HEK293 (cell line): ENCODE results near the gene YWHAG.

Experiments used
- CTCF ChIA-PET: fragments of 350-600 bp; formaldehyde crosslinking; extraction: SDS; loops from one replicate; lab custom pipeline; 2021; ENCODE audit warnings: antibody characterized with exemption; lab: Yijun Ruan, JAX
- POLR2A ChIA-PET: fragments of 300-600 bp; formaldehyde crosslinking; extraction: SDS; loops from one replicate; lab custom pipeline; 2020; ENCODE audit warnings: antibody characterized with exemption, inconsistent platforms; lab: Yijun Ruan, JAX
- H3K27ac ChIP-seq: fragments of 200-500 bp; sonication (Bioruptor generic); 2 replicates; pipeline ENCODE4 v1.5.1; 2014; ENCODE audit warnings: low read depth, low read length, control low read depth, inconsistent platforms; ENCODE audit errors: extremely low read depth
- H3K36me3 ChIP-seq, 2 experiments: fragments of 200-500 bp in 1 of 2; sonication (Bioruptor generic) in 1 of 2; 1 replicate in 1 of 2; 2 replicates in 1 of 2; pipeline ENCODE4 v1.5.1; 2014 to 2017; ENCODE audit warnings: inconsistent platforms in 2 of 2, low read length in 2 of 2; ENCODE audit not compliant: control insufficient read depth in 2 of 2, insufficient read depth in 1 of 2
- H3K4me1 ChIP-seq: fragments of 200-500 bp; sonication (Bioruptor generic); 2 replicates; pipeline ENCODE4 v1.5.1; 2014; ENCODE audit warnings: mild to moderate bottlenecking, low read length, inconsistent platforms; ENCODE audit not compliant: control insufficient read depth, insufficient read depth
- H3K4me3 ChIP-seq: 2 replicates; pipeline ENCODE4 v1.5.1; 2011; ENCODE audit warnings: low read depth, mild to moderate bottlenecking, control low read depth, low read length, moderate library complexity
- H3K9me3 ChIP-seq: fragments of 200-500 bp; sonication (Bioruptor generic); 2 replicates; pipeline ENCODE4 v1.5.1; 2014; ENCODE audit warnings: low read depth, low read length, inconsistent platforms; ENCODE audit not compliant: control insufficient read depth, insufficient read depth
- KLF16 ChIP-seq: fragments of 450-650 bp; formaldehyde crosslinking; IDR thresholded peaks from 2 replicates; pipeline ENCODE4 v1.5.1; 2017; ENCODE audit warnings: missing biosample characterization, missing genetic modification characterization
- SCRT1 ChIP-seq: fragments of 450-650 bp; formaldehyde crosslinking; IDR thresholded peaks from 2 replicates; pipeline ENCODE4 v1.5.1; 2016; ENCODE audit warnings: missing biosample characterization, missing genetic modification characterization, borderline replicate concordance
- SCRT2 ChIP-seq: fragments of 450-650 bp; formaldehyde crosslinking; IDR thresholded peaks from 2 replicates; pipeline ENCODE4 v1.5.1; 2016; ENCODE audit warnings: missing biosample characterization, missing genetic modification characterization
- SP2 ChIP-seq: fragments of 450-650 bp; formaldehyde crosslinking; IDR thresholded peaks from 2 replicates; pipeline ENCODE4 v1.5.1; 2016; ENCODE audit warnings: missing biosample characterization, missing genetic modification characterization
- SP7 ChIP-seq: fragments of 450-650 bp; formaldehyde crosslinking; IDR thresholded peaks from 2 replicates; pipeline ENCODE4 v1.5.1; 2016; ENCODE audit warnings: missing biosample characterization, missing genetic modification characterization
- TCF7L2 ChIP-seq: IDR thresholded peaks from 2 replicates; pipeline ENCODE4 v1.6.1; 2011; ENCODE audit warnings: low read depth, mild to moderate bottlenecking, inconsistent platforms, low read length, moderate library complexity, borderline replicate concordance
- ZFP37 ChIP-seq: fragments of 450-650 bp; formaldehyde crosslinking; IDR thresholded peaks from 2 replicates; pipeline ENCODE4 v1.5.1; 2016; ENCODE audit warnings: missing biosample characterization, missing genetic modification characterization
- ZNF112 ChIP-seq: fragments of 450-650 bp; formaldehyde crosslinking; IDR thresholded peaks from 2 replicates; pipeline ENCODE4 v1.5.0; 2017; ENCODE audit warnings: missing biosample characterization, missing genetic modification characterization
- ZNF140 ChIP-seq: fragments of 450-650 bp; formaldehyde crosslinking; IDR thresholded peaks from 2 replicates; pipeline ENCODE4 v1.5.1; 2016; ENCODE audit warnings: missing biosample characterization, missing genetic modification characterization
- ZNF146 ChIP-seq: fragments of 450-650 bp; formaldehyde crosslinking; IDR thresholded peaks from 2 replicates; pipeline ENCODE4 v1.5.1; 2016; ENCODE audit warnings: missing biosample characterization, missing genetic modification characterization
- ZNF19 ChIP-seq: fragments of 450-650 bp; formaldehyde crosslinking; IDR thresholded peaks from 2 replicates; pipeline ENCODE4; 2016; ENCODE audit warnings: missing biosample characterization, missing genetic modification characterization, low read depth
- ZNF311 ChIP-seq: fragments of 450-650 bp; formaldehyde crosslinking; IDR thresholded peaks from 2 replicates; pipeline ENCODE4 v1.5.1; 2017; ENCODE audit warnings: missing biosample characterization, missing genetic modification characterization, borderline replicate concordance
- ZNF341 ChIP-seq: fragments of 450-650 bp; formaldehyde crosslinking; IDR thresholded peaks from 2 replicates; pipeline ENCODE4; 2016; ENCODE audit warnings: low read depth, missing biosample characterization, missing genetic modification characterization
- ZNF426 ChIP-seq: fragments of 450-650 bp; formaldehyde crosslinking; IDR thresholded peaks from 2 replicates; pipeline ENCODE4 v1.5.1; 2017; ENCODE audit warnings: missing biosample characterization, missing genetic modification characterization, mild to moderate bottlenecking, inconsistent platforms, moderate library complexity
- ZNF610 ChIP-seq: fragments of 450-650 bp; formaldehyde crosslinking; IDR thresholded peaks from 2 replicates; pipeline ENCODE4 v1.5.1; 2016; ENCODE audit warnings: missing biosample characterization, missing genetic modification characterization, borderline replicate concordance
- ZNF707 ChIP-seq: fragments of 450-650 bp; formaldehyde crosslinking; IDR thresholded peaks from 2 replicates; pipeline ENCODE4 v1.5.1; 2016; ENCODE audit warnings: missing biosample characterization, missing genetic modification characterization
- ZNF785 ChIP-seq: fragments of 450-650 bp; formaldehyde crosslinking; IDR thresholded peaks from 2 replicates; pipeline ENCODE4 v1.5.1; 2016; ENCODE audit warnings: missing biosample characterization, missing genetic modification characterization
- ZNF843 ChIP-seq: fragments of 450-650 bp; formaldehyde crosslinking; IDR thresholded peaks from 2 replicates; pipeline ENCODE4 v1.5.1; 2016; ENCODE audit warnings: missing biosample characterization, missing genetic modification characterization
- TF ChIP-seq, protein P1 (sequence below): fragments of 450-650 bp; IDR thresholded peaks from 2 replicates; pipeline ENCODE4 v1.5.1; 2018; ENCODE audit warnings: missing biosample characterization, mild to moderate bottlenecking, missing genetic modification characterization
- TF ChIP-seq, protein P2 (sequence below): fragments of 450-650 bp; formaldehyde crosslinking; IDR thresholded peaks from 2 replicates; pipeline ENCODE4 v1.5.1; 2016; ENCODE audit warnings: missing biosample characterization, missing genetic modification characterization, borderline replicate concordance

Gene YWHAG

DNA sequence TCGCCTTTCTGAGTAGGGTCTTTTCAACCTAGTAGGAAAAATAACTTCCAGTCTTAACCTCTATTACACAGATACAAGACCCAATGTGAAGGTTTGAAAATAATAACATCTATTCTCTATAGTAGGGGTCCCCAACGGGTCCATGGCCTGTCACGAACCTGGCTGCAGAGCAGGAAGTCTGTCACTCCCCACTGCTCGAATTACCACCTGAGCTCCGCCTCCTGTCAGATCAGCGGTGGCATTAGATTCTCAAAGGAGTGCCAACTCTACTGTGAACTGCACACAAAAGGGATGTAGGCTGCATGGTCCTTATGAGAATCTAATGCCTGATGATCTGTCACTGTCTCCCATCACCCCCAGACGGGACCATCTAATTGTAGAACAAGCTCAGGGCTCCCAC is 7.4 kb downstream of the YWHAG start:
- no peak overlapping the region for H3K4me3 ChIP-seq
- no peaks in the 10 kb centered on the region for H3K4me1 ChIP-seq
- peaks cover 24 to 52% of the 10 kb centered on the region in 2 experiments for H3K36me3 ChIP-seq
- no peak overlapping the region for H3K27ac ChIP-seq
- CTCF ChIA-PET = no interaction called here
- no peaks in the 10 kb centered on the region for H3K9me3 ChIP-seq
- POLR2A ChIA-PET = interaction anchor here (1.6 to 2.1 kb wide), 3 partner anchors 8 to 32 kb away, joined by 4 to 12 read pairs (median 7); partner anchors contain the start of gene YWHAG
- TF ChIP-seq ZNF610 (tag by site-specific recombination) (peak; percentile 97), ZNF707 (no peak)

DNA sequence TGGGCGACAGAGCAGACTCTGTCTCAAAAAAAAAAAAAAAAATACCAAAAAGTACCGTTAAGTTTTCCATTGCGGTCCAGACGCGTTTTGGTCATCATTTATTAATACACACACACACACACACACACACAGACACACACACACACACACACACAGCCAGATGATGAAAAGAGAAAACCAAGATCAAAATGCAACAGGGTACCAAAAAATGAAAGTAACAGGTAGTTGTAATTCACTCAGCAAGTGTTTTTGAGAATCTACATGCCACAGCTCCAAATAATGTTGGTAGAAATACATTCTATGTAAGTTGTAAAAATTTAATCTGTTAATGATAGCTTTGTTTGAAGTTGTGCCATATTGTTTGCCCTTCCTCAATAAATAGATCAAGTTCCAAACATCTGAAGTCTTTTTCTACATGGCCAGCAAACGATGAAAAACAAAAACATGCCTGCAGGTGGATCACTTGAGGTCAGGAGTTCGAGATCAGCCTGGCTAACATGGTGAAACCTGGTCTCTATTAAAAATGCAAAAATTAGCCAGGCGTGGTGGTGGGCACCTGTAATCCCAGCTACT is 9.4 kb downstream of the YWHAG start:
- peaks cover 41 to 49% of the 10 kb centered on the region in 2 experiments for H3K36me3 ChIP-seq
- POLR2A ChIA-PET = interaction anchor here (1.6 to 2.1 kb wide), 2 partner anchors 10 to 15 kb away, joined by 4 to 12 read pairs; partner anchors contain the start of gene YWHAG
- H3K27ac ChIP-seq = no peak overlapping the region
- H3K9me3 ChIP-seq = no peaks in the 10 kb centered on the region
- TF ChIP-seq SCRT2 (tag by site-specific recombination) = peak; percentile 90
- TF ChIP-seq ZNF311 (tag by site-specific recombination) = no peak
- no peak for TF ChIP-seq KLF16 (tag by site-specific recombination)
- TF ChIP-seq SCRT1 (tag by site-specific recombination) = peak; percentile 67
- no peak for TF ChIP-seq SP7 (tag by site-specific recombination)
- TF ChIP-seq ZFP37 (tag by site-specific recombination) = no peak
- no peak overlapping the region for H3K4me3 ChIP-seq
- no peaks in the 10 kb centered on the region for H3K4me1 ChIP-seq
- CTCF ChIA-PET = interaction anchor here (0.6 kb wide), 1 partner anchor 796 kb away, joined by 3 read pairs; no protein-coding TSS in a partner anchor

DNA sequence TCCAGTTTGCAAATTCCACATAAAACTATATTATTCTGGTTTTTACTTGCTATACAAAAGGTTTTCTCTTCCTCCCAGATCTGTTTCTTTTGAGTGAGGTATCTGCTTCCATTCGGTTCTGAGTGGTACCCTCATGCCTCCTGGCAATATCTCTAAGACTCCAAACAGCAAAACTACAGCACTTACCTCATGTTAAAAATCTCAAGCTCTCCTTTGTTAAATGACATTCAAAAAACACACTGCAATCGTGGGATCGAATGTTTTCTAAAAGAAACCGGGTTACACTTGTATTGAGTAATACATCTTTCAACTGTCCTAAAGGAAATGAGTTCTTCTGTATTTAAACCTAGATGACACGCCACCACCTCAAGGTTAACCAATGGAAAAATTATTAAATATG is 11.1 kb downstream of the YWHAG start:
- Histone ChIP-seq H3K36me3 (peaks cover 47 to 64% of the 10 kb centered on the region in 2 experiments), H3K27ac (no peak overlapping the region), H3K4me3 (no peak overlapping the region), H3K9me3 (no peaks in the 10 kb centered on the region), H3K4me1 (no peaks in the 10 kb centered on the region)
- CTCF ChIA-PET = interaction anchor here (0.6 to 1.6 kb wide), 3 partner anchors 9 to 23 kb away, joined by 3 to 5 read pairs (median 3); partner anchors contain the start of gene YWHAG
- POLR2A ChIA-PET = no interaction called here
- TF ChIP-seq ZNF140 = no peak

DNA sequence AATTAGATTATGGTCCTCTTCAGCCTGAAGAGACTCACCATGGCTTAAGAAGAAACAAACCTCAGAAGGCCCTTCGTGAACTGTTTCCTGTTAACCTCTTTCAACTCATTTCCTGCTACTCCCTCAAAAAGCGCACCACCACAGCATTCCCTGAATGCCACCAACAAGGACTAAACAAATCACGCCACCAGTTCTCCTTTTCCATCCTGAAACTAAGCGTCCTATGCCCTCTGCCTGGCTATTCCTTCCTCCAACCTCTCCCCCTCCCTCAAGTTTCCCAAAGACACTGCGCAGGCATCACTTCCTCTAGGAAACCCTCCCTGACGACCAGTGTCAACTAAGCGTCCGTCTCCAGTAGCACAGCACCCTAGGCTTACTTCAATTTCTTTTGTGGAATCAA is 12.0 kb downstream of the YWHAG start:
- Histone ChIP-seq H3K4me1 (no peaks in the 10 kb centered on the region), H3K27ac (no peak overlapping the region), H3K4me3 (no peak overlapping the region), H3K9me3 (no peaks in the 10 kb centered on the region), H3K36me3 (peaks cover 51 to 69% of the 10 kb centered on the region in 2 experiments)
- no peak for TF ChIP-seq TCF7L2
- TF ChIP-seq SCRT2 (tag by site-specific recombination) = no peak
- TF ChIP-seq SP2 (tag by site-specific recombination) = no peak
- peak; percentile 45 for TF ChIP-seq ZNF341 (tag by site-specific recombination)
- no peak for TF ChIP-seq ZNF426 (tag by site-specific recombination)
- POLR2A ChIA-PET = no interaction called here
- CTCF ChIA-PET = no interaction called here

DNA sequence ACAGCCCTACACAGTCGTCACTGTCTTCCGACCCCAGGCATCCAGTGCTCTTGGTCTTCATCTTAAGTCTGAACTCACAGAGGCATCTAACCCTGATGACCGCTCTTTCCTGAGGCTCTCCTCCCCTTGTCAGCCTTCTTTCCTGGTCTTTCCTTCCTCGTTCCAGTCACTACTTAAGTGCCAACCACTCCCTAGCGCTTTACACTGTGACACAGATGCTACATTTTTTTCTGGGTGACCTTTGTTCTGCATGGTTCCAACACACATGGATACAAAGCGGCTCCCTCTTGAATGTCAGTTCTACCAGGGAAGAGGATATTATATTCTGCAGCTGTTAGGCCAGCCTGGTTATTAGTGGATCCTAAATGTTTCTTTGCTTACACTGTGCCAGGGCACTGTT is 12.7 kb downstream of the YWHAG start:
- POLR2A ChIA-PET = no interaction called here
- no peak overlapping the region for H3K4me3 ChIP-seq
- CTCF ChIA-PET = no interaction called here
- H3K36me3 ChIP-seq = peaks cover 51 to 68% of the 10 kb centered on the region in 2 experiments
- H3K4me1 ChIP-seq = no peaks in the 10 kb centered on the region
- H3K27ac ChIP-seq = no peak overlapping the region
- no peaks in the 10 kb centered on the region for H3K9me3 ChIP-seq
- TF ChIP-seq, protein P1, sequence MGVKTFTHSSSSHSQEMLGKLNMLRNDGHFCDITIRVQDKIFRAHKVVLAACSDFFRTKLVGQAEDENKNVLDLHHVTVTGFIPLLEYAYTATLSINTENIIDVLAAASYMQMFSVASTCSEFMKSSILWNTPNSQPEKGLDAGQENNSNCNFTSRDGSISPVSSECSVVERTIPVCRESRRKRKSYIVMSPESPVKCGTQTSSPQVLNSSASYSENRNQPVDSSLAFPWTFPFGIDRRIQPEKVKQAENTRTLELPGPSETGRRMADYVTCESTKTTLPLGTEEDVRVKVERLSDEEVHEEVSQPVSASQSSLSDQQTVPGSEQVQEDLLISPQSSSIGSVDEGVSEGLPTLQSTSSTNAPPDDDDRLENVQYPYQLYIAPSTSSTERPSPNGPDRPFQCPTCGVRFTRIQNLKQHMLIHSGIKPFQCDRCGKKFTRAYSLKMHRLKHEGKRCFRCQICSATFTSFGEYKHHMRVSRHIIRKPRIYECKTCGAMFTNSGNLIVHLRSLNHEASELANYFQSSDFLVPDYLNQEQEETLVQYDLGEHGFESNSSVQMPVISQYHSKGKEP (tag by site-specific recombination) = no peak
- TF ChIP-seq ZNF112 = no peak
- TF ChIP-seq, protein P2, sequence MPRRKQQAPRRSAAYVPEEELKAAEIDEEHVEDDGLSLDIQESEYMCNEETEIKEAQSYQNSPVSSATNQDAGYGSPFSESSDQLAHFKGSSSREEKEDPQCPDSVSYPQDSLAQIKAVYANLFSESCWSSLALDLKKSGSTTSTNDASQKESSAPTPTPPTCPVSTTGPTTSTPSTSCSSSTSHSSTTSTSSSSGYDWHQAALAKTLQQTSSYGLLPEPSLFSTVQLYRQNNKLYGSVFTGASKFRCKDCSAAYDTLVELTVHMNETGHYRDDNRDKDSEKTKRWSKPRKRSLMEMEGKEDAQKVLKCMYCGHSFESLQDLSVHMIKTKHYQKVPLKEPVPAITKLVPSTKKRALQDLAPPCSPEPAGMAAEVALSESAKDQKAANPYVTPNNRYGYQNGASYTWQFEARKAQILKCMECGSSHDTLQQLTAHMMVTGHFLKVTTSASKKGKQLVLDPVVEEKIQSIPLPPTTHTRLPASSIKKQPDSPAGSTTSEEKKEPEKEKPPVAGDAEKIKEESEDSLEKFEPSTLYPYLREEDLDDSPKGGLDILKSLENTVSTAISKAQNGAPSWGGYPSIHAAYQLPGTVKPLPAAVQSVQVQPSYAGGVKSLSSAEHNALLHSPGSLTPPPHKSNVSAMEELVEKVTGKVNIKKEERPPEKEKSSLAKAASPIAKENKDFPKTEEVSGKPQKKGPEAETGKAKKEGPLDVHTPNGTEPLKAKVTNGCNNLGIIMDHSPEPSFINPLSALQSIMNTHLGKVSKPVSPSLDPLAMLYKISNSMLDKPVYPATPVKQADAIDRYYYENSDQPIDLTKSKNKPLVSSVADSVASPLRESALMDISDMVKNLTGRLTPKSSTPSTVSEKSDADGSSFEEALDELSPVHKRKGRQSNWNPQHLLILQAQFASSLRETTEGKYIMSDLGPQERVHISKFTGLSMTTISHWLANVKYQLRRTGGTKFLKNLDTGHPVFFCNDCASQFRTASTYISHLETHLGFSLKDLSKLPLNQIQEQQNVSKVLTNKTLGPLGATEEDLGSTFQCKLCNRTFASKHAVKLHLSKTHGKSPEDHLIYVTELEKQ (tag by site-specific recombination) = no peak
- no peak for TF ChIP-seq ZNF146
- no peak for TF ChIP-seq ZNF785 (tag by site-specific recombination)
- TF ChIP-seq ZNF843 (tag by site-specific recombination) = no peak
- TF ChIP-seq ZNF19 (tag by site-specific recombination) = no peak
- TF ChIP-seq SP2 (tag by site-specific recombination) = no peak
